Mammary epithelial cell (primary cell): Measurements from ENCODE around the gene EFNB1.

ENCODE experiments used
- CTCF ChIP-seq, 2 donors: IDR thresholded peaks in 1 of 2; conservative IDR thresholded peaks in 1 of 2; 2 replicates each; pipeline ENCODE4 v1.5.1; 2011 to 2012; ENCODE audit warnings: inconsistent platforms in 2 of 2, low read length in 2 of 2, mild to moderate bottlenecking in 2 of 2, control low read depth in 1 of 2, low read depth in 1 of 2; ENCODE audit not compliant: insufficient read depth in 1 of 2; ENCODE audit errors: extremely low read depth in 1 of 2
- EZH2 ChIP-seq: IDR thresholded peaks from 2 replicates; pipeline ENCODE4 v1.6.1; 2012; ENCODE audit warnings: low read length, inconsistent platforms, borderline replicate concordance

DNA sequence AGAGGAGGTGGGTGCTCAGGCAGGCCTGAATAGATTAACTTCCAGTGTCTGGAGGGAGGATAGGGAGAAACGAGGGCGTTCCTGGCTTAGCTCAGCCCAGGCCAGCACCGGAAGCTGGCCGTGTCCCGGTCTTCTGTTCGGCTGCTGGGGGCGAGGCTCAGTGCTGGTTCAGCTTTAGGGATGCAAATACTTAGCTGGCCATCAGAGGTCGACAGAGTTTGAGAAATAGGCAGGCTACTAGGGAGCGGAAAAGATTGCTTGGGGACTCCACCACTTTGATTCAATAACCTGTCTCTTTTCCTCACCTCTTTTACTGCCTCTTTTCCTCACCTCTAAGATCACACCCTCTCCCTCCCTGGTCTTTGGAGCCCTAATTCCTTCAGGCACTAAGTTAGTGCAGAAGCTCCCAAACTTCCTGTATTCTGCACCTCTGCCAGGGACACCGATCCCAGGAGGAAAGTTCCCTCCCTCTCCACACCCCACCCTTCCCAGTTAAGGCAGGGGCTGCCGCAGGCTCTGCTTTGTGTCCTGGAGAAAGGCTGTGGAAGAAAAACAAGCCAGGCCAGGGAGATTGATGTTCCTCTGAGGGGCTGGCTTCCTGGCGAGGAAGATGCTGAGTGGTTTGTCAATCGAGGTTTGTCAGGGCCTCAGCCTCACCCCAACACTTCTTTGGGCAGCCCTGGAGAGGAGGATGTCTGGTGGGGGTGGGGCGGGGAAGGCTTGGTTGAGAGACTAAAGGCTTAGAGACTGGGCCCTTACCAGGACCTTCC, 6.0 kb upstream of the EFNB1 start:
- peak; percentile 71 to 72 for TF ChIP-seq CTCF (conservative IDR thresholded peaks at IDR 0.05 in 1 of 2, IDR thresholded peaks at IDR 0.05 in 1 of 2; ENCODE audit: extremely low read depth in 1 of 2, insufficient read depth in 1 of 2, low read depth in 1 of 2, low read length in 2 of 2)
- no peak for TF ChIP-seq EZH2
